HCT116 (cell line): ENCODE measurements around the gene IGSF9B. TPM values are rescaled to one million over a fixed set of nuclear protein-coding genes. Genes with fewer than 3 reads are reported as not detected.

Source experiments
- ATAC-seq: fragments of 200-7000 bp; cut with Tn5 transposase; 2 replicates; pipeline ENCODE4 v1.9.1; 2020; ENCODE audit warnings: mild to moderate bottlenecking, moderate library complexity
- BruUV-seq: library from RNA; stranded (reverse); fragments of 400-500 nt; replicated peaks from 2 replicates; lab custom pipeline; 2021; lab: Mats Ljungman, UMichigan
- CTCF ChIA-PET: fragments of 300-600 bp; sonication (Branson Sonifier 250); formaldehyde crosslinking; loops from one replicate; lab custom pipeline; 2021; ENCODE audit warnings: antibody characterized with exemption; lab: Charles Lee
- POLR2A ChIA-PET: fragments of 300-600, 350-600 bp; sonication (Branson Sonifier 250); formaldehyde crosslinking; loops from one replicate; lab custom pipeline; 2021; ENCODE audit warnings: antibody characterized with exemption; lab: Charles Lee
- RAD21 ChIA-PET, 2 experiments: fragments of 300-600 bp; sonication (Branson Sonifier 250); formaldehyde crosslinking; loops; one replicate each; lab custom pipeline; 2023; ENCODE audit warnings: low total read pairs in 2 of 2; ENCODE audit not compliant: uncharacterized antibody in 2 of 2, unreplicated experiment in 2 of 2, low non-redundant PET in 1 of 2; lab: Charles Lee
- DNase-seq: peaks from one replicate; pipeline ENCODE4 v3.0.0-alpha.2; 2010; ENCODE audit warnings: low read depth, low spot score
- H2AFZ ChIP-seq: fragments of 200-600 bp; shearing (Covaris generic), sonication (generic); 2 replicates; pipeline ENCODE4 v1.6.1; 2017; ENCODE audit warnings: low read depth, mixed run types, mixed read lengths, antibody characterized with exemption, low read length; ENCODE audit not compliant: poor library complexity, severe bottlenecking
- H3K27ac ChIP-seq: 2 replicates; pipeline ENCODE4 v1.5.1; 2012; ENCODE audit warnings: low read depth, low read length
- H3K27me3 ChIP-seq: fragments of 200-600 bp; sonication (generic); 2 replicates; pipeline ENCODE4 v1.6.1; 2016; ENCODE audit warnings: mixed run types, low read length, mixed read lengths; ENCODE audit not compliant: insufficient read depth
- H3K36me3 ChIP-seq, 2 experiments: fragments of 200-500 bp in 1 of 2; fragments of 200-600 bp in 1 of 2; sonication (Bioruptor generic) in 1 of 2; sonication (generic) in 1 of 2; 2 replicates each; pipeline versions ENCODE4 v1.5.1 to v1.6.1; 2014 to 2016; ENCODE audit warnings: low read length in 2 of 2, inconsistent platforms in 1 of 2, mixed read lengths in 1 of 2, mixed run types in 1 of 2; ENCODE audit not compliant: insufficient read depth in 2 of 2, control insufficient read depth in 1 of 2
- H3K4me1 ChIP-seq, 2 experiments: fragments of 200-600 bp in 1 of 2; sonication (generic) in 1 of 2; 2 replicates each; pipeline versions ENCODE4 v1.5.1 to v1.6.1; 2012 to 2017; ENCODE audit warnings: low read length in 2 of 2, inconsistent platforms in 1 of 2, mild to moderate bottlenecking in 1 of 2, mixed read lengths in 1 of 2, mixed run types in 1 of 2, moderate library complexity in 1 of 2; ENCODE audit not compliant: insufficient read depth in 2 of 2, control insufficient read depth in 1 of 2
- H3K4me2 ChIP-seq: fragments of 200-600 bp; sonication (generic); 2 replicates; pipeline ENCODE4 v1.6.1; 2017; ENCODE audit warnings: mixed run types, low read length, mixed read lengths
- H3K4me3 ChIP-seq, 2 experiments: fragments of 200-600 bp in 1 of 2; sonication (generic) in 1 of 2; replicated peaks in 1 of 2; 2 replicates each; pipeline ENCODE4 v1.5.1; 2011 to 2016; ENCODE audit warnings: low read length in 2 of 2, control low read depth in 1 of 2, low read depth in 1 of 2, mild to moderate bottlenecking in 1 of 2, mixed read lengths in 1 of 2, mixed run types in 1 of 2
- H3K79me2 ChIP-seq: fragments of 200-600 bp; sonication (generic); 2 replicates; pipeline ENCODE4 v1.6.1; 2017; ENCODE audit warnings: mild to moderate bottlenecking, mixed run types, low read length, moderate library complexity, mixed read lengths; ENCODE audit not compliant: insufficient read depth
- H3K9ac ChIP-seq: fragments of 200-600 bp; sonication (generic); 2 replicates; pipeline ENCODE4 v1.6.1; 2016; ENCODE audit warnings: low read length, mixed read lengths
- H3K9me2 ChIP-seq: fragments of 200-600 bp; sonication (generic), shearing (Covaris generic); 2 replicates; pipeline ENCODE4 v1.6.1; 2017; ENCODE audit warnings: mixed run types, mild to moderate bottlenecking, moderate library complexity; ENCODE audit not compliant: insufficient read depth
- H3K9me3 ChIP-seq, 2 experiments: fragments of 200-500 bp in 1 of 2; fragments of 200-600 bp in 1 of 2; sonication (Bioruptor generic) in 1 of 2; sonication (generic) in 1 of 2; 2 replicates each; pipeline ENCODE4 v1.6.1; 2014 to 2017; ENCODE audit warnings: low read length in 2 of 2, mixed read lengths in 2 of 2, inconsistent platforms in 1 of 2, low read depth in 1 of 2, mild to moderate bottlenecking in 1 of 2, mixed run types in 1 of 2, moderate library complexity in 1 of 2; ENCODE audit not compliant: control insufficient read depth in 1 of 2, insufficient read depth in 1 of 2
- H4K20me1 ChIP-seq: fragments of 200-600 bp; sonication (generic), shearing (Covaris generic); 2 replicates; pipeline ENCODE4 v1.6.1; 2017; ENCODE audit warnings: mixed run types, mild to moderate bottlenecking, moderate library complexity; ENCODE audit not compliant: insufficient read depth
- EGR1 ChIP-seq: IDR thresholded peaks from 2 replicates; pipeline ENCODE4 v1.6.1; 2012; ENCODE audit warnings: low read depth
- ELF1 ChIP-seq: IDR thresholded peaks from 2 replicates; pipeline ENCODE4 v1.6.1; 2012; ENCODE audit warnings: low read depth, borderline replicate concordance
- EZH2 ChIP-seq: fragments of 200-600 bp; sonication (generic); IDR thresholded peaks from 2 replicates; pipeline ENCODE4 v1.6.1; 2017; ENCODE audit warnings: antibody characterized with exemption, mixed run types
- EZH2phosphoT487 ChIP-seq: fragments of 200-600 bp; IDR thresholded peaks from 2 replicates; pipeline ENCODE4 v1.6.1; 2018; ENCODE audit warnings: antibody characterized with exemption, borderline replicate concordance
- FOSL1 ChIP-seq: IDR thresholded peaks from 2 replicates; pipeline ENCODE4 v1.6.1; 2012; ENCODE audit warnings: low read depth
- JUND ChIP-seq: IDR thresholded peaks from 2 replicates; pipeline ENCODE4 v1.6.1; 2012
- POLR2A ChIP-seq: IDR thresholded peaks from 2 replicates; pipeline ENCODE4 v1.7.0; 2011; ENCODE audit warnings: borderline replicate concordance; ENCODE audit not compliant: insufficient read depth, insufficient read length; ENCODE audit errors: extremely low read depth
- SRF ChIP-seq: IDR thresholded peaks from 2 replicates; pipeline ENCODE4 v1.6.1; 2012; ENCODE audit warnings: low read depth
- YY1 ChIP-seq: IDR thresholded peaks from 2 replicates; pipeline ENCODE4 v1.6.1; 2011; ENCODE audit warnings: low read length, low read depth, moderate library complexity, mild to moderate bottlenecking; ENCODE audit not compliant: insufficient replicate concordance; ENCODE audit errors: extremely low read depth
- ZNF274 ChIP-seq: fragments of 200-500 bp; sonication (Bioruptor generic); IDR thresholded peaks from 2 replicates; pipeline ENCODE4 v1.6.1; 2014; ENCODE audit warnings: mild to moderate bottlenecking, low read depth, low read length, inconsistent platforms
- intact Hi-C: fragments of 100-400 bp; cut with micrococcal nuclease; formaldehyde crosslinking; loops from 2 replicates; pipeline ENCODE4 v1.10.0; 2022
- total RNA-seq: library from RNA; stranded (reverse); gene quantifications from one replicate; pipeline ENCODE4 v1.2.1, GENCODE V29; 2021; ENCODE audit not compliant: unreplicated experiment
- TF ChIP-seq, protein P1 (sequence below): IDR thresholded peaks from 2 replicates; pipeline ENCODE4 v1.6.1; 2012; ENCODE audit warnings: low read depth

The IGSF9B gene
- total RNA-seq, 1 experiment from 2014 or later = 12.4 TPM

DNA sequence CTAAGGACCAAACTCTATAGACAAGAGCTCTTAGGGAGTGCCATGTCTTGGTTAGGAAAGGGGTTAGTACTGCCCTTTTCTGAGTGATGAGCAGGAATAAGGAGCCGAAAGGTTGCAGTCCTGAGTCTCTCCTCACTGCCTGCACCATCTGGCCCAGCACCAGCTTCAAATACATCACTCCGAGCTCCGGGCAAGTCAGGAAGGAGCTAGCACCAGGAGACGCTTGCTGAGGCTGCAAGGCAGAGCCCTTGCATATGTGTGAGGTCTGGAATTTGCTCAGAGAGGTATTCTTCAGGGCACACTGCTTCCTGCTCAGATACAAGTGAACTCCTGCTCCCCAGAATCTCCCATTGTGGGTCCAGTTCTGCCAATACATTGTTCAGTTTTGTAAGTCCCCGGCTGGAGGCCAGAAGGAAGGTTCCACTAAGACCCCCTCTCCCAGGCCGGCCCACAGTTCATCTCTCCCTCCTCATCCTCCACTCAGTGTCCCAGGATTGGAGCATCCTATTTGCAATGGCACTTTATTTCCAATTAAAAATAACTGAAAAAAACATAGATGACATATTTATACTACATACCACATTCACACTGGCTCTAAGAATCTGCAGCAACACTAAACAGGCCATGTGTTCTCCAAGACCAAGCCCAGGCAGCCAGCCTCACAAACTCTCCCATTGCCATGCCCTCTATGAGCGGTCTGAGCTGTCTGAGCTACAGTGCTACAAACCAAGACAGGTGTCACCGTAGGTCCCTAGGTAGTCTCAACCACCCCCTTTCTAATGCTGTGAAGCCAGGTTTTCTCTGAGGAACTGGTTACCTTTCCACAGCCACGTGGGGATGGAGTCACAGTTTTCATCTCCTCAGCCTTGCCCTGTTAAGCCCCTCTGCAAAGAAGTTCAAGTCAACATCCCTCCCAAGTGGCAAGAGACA lies 56.3 kb downstream of the IGSF9B start:
- Histone ChIP-seq H3K9me2 (no peaks in the 10 kb centered on the region), H3K9me3 (no peaks in the 10 kb centered on the region), H3K4me3 (no peak overlapping the region), H3K9ac (no peak overlapping the region), H3K27ac (no peak overlapping the region), H4K20me1 (no peaks in the 10 kb centered on the region), H3K36me3 (no peaks in the 10 kb centered on the region), H3K4me1 (no peaks in the 10 kb centered on the region), H3K4me2 (no peak overlapping the region), H3K27me3 (no peaks in the 10 kb centered on the region), H2AFZ (no peak overlapping the region), H3K79me2 (no peaks in the 10 kb centered on the region)
- CTCF ChIA-PET = no interaction called here
- DNase-seq (no peak), ATAC-seq (no peak)
- BruUV-seq = no TSS peak
- POLR2A ChIA-PET = no interaction called here
- intact Hi-C loops = no loop called here
- RAD21 ChIA-PET = no interaction called here
- TF ChIP-seq SRF = no peak
- no peak for TF ChIP-seq FOSL1
- no peak for TF ChIP-seq EZH2
- no peak for TF ChIP-seq EZH2phosphoT487
- TF ChIP-seq JUND = no peak
- TF ChIP-seq ZNF274 = no peak
- TF ChIP-seq, protein P1, sequence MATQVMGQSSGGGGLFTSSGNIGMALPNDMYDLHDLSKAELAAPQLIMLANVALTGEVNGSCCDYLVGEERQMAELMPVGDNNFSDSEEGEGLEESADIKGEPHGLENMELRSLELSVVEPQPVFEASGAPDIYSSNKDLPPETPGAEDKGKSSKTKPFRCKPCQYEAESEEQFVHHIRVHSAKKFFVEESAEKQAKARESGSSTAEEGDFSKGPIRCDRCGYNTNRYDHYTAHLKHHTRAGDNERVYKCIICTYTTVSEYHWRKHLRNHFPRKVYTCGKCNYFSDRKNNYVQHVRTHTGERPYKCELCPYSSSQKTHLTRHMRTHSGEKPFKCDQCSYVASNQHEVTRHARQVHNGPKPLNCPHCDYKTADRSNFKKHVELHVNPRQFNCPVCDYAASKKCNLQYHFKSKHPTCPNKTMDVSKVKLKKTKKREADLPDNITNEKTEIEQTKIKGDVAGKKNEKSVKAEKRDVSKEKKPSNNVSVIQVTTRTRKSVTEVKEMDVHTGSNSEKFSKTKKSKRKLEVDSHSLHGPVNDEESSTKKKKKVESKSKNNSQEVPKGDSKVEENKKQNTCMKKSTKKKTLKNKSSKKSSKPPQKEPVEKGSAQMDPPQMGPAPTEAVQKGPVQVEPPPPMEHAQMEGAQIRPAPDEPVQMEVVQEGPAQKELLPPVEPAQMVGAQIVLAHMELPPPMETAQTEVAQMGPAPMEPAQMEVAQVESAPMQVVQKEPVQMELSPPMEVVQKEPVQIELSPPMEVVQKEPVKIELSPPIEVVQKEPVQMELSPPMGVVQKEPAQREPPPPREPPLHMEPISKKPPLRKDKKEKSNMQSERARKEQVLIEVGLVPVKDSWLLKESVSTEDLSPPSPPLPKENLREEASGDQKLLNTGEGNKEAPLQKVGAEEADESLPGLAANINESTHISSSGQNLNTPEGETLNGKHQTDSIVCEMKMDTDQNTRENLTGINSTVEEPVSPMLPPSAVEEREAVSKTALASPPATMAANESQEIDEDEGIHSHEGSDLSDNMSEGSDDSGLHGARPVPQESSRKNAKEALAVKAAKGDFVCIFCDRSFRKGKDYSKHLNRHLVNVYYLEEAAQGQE = no peak
- no peak for TF ChIP-seq ELF1
- TF ChIP-seq EGR1 = no peak
- TF ChIP-seq POLR2A = no peak
- TF ChIP-seq YY1 = no peak
